HG03196 (cell line): ENCODE data around the gene FAIM2.

Experiments used
- ATAC-seq: cut with Tn5 transposase; IDR thresholded peaks from one replicate; pipeline ENCODE4 v1.9.1; 2021; ENCODE audit not compliant: unreplicated experiment

Gene FAIM2

GRCh38 chr12:49920241-49920914 lies 16.7 kb upstream of the FAIM2 start:
- ATAC-seq: no peak

GRCh38 chr12:49917788-49918173 lies 14.1 kb upstream of the FAIM2 start:
- ATAC-seq: no peak

- ATAC-seq: no peak
Observed at GRCh38 chr12:49917166-49917787, 13.6 kb upstream of the FAIM2 start.

- ATAC-seq: no peak
Observed at GRCh38 chr12:49916129-49916919, 12.6 kb upstream of the FAIM2 start.

DNA sequence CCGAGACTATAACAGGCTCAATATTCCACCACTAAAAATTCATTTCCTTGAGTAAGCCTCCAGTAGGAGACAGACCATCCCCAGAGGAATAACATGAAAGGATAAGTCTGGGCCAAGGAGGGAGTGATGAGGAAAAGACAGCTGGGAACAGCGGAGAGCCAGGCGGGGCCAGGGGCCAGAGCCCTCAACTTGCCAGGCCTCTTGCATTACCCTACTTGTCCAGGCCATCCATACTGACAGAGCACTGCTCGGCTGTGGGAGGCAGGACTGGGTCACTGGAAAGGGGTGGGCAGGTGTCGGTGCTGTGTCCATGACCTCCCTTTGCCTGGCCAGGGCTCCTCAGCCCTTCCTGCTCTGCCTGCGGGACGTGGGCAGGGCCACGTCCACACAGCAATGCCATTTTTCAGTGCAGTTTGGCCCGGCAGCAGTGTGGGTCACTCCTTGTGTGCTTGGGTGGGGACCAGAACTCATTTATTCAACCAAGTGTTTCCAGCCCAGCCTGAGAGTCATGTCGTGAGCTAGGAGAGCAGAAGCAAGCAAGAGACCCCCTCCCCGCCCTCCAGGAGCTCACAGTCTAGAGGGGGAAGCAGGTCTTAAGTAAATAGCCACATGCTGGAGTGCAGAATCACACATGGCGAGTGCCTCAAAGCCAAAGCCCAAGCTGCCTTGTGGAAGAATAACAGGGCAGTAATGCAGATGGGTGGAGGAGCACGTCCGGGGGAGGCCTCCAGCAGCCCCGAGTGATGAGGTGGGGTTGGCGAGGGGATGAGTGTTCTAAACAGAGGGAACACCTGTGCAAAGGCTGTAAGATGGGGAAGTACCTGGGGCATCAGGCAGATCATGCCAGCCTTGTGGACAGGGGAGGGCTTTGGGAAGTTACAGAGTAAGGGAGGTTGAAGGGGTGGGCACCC lies 8.9 kb upstream of the FAIM2 start:
- no peak for ATAC-seq

GRCh38 chr12:49911213-49911605 lies 7.5 kb upstream of the FAIM2 start:
- ATAC-seq: no peak

DNA sequence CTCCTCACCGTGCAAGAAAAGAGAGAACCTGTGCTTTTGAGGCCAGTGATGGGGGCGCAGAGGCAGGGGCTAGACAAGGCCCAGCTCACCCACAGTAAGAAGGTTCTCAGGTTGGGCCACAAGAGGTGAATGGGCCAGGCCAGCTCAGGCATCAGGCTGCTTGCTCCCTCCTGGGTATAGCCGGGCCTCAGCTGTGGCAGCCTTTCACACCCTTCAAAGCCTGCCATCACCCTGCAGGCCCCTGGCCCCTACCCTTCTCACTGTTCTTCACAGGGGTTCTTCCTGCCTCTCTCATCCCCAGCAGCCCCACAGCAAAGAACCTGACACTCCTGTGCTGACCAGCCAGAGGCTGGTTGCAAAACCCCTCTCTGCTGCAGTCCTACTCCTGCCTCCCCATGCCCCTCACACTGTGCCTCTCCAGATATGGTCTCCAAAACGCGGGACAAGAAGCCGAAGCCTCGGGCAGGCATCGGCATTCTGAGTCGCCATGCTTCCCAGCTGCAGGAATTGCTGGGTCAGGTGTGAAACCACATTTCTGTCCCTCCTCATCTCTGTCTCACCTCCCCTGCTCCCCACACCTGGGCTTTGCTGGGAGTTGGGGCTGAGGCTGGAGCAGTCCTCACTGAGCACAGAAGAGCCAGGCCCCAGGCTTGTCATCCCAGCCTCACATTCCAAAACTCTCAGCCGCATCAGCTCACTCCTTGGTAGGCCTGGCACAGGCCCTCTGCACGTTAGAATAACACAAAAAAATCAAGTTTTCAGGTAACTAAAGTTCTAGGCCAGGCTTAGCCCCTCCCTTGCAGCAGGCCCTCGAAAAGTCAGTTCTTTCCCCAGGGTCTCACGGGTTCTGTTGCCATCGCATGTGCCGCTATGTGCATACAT lies 6.9 kb upstream of the FAIM2 start:
- ATAC-seq: no peak

DNA sequence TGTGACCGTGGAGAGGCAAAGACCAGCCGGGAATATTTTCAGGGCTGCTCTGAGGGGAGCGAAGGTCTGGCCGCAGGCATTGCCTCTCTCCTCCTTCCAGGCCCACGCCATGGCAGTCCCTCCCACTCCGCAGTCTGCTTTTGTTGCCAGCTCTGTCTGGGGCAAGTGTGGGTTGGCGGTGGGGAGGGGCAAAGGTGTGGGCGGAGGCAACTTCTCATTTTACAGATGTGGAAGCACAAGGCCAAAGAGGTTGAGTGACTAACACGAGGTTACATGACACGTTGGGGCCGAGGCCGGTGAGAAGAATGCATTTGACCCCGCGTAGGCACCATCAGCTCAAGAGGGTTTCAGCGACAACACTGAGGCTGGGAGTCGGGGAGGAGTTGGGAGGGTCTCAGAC lies 6.1 kb upstream of the FAIM2 start:
- ATAC-seq: no peak

DNA sequence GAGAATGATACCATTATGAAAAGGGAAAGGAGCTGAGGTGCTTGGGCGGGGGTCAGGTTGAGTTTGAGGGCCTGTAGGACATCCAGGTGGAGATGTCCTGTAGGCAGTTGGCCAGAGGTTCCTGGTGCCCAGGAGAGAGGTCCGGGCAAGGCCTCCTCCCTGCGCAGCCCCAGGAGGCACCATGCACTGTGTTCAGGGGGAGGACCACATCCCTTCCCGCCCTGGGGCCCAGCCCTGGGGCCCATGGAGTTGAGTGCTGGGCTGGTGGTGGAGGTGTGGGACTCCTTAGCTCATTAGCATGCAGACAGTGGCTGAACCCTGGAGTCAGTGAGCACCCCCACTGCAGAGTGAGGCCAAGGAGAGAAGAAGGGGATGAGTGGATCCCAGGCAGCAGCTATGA lies 5.7 kb upstream of the FAIM2 start:
- no peak for ATAC-seq

- ATAC-seq: no peak
Observed at GRCh38 chr12:49907352-49907751, 3.7 kb upstream of the FAIM2 start.

DNA sequence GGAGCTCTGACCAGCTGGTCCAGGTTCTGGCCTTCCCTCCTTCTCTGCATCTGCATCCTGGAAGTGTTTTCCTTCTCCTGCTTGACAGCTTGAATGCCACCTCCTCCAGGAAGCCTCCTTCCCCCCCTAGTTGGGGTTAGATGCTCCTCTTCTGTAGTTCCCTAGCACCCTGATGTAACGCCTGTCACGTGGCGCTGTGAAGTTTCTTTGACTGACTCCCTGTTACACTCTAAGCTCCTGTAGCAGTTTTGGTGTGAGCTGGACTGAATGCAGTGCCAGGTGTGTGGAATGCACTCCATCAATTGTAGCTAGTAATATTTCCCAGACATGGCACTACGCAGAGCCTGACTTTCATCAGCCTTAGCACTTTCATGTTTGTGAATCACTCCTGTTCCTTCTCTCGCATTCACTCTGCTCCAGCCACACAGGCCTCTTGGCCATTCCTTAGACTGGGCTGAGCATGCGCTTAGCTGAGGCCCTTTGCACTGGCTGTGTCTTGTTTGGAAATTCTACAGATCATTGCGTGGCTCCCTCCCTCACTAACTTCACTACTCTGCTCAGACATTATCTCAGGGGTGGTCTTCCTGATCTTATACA lies 2.1 kb upstream of the FAIM2 start:
- ATAC-seq: no peak

DNA sequence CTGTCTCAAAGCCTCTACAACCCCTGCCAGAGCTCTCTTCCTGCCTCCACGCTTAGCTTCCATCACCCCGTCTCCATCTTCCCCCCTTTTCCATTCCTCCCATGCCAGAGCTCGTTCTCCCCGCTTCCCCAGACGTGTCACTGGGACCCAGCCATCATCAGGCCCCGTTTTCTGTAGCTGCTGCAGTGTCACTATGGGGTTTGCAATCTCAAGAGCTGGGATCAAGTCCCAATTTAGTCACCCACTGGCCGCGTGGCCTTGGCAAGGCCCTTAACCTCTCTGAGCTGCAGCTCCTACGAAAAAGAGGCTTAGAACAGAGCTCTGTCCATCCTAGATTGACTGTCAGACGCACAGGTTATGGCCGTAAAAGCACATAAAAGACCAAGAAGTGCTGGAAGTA lies 901 bp upstream of the FAIM2 start:
- no peak for ATAC-seq

DNA sequence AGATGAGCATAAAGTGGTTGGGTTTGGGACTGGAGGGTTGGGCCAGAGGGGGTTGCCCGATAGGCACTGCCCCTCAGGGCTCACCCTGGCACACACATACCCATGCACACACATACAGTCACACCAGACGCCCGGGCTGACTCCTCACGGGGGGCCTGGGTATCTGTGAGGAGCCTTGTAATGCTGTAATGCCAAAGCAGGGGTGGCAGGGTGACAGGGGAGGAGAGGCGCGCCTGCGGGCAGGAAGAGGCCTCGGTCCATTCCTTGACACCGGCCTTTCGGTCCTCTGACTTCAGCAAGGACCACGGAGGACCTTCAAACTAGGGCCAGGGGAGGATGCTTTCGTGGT lies 375 bp downstream of the FAIM2 start:
- ATAC-seq: no peak

GRCh38 chr12:49902399-49903350 lies 1.0 kb downstream of the FAIM2 start:
- no peak for ATAC-seq

GRCh38 chr12:49901986-49902385 lies 1.7 kb downstream of the FAIM2 start:
- ATAC-seq: no peak

DNA sequence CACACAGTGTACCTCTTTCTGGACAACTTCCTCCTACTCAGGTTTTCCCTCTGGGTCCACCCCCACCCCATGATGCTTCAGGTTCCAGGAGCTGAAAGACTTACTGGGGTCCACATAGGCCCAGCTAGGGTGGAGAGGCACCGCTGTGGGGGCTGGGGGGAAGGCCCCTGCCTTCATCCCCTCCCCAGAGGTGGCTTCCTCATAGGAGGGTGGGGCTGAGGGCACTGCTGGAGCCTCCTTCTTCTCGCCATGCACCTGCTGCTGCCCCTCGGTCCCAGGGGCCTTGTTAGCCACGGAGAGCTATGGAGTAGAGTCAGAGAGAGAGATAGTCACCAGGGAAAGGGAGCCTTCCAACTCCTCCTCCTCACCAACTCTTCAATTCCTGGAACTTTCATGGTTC lies 2.7 kb downstream of the FAIM2 start:
- no peak for ATAC-seq

GRCh38 chr12:49900371-49900770 lies 3.3 kb downstream of the FAIM2 start:
- ATAC-seq: no peak

- no peak for ATAC-seq
Observed at GRCh38 chr12:49899921-49900320, 3.8 kb downstream of the FAIM2 start.

DNA sequence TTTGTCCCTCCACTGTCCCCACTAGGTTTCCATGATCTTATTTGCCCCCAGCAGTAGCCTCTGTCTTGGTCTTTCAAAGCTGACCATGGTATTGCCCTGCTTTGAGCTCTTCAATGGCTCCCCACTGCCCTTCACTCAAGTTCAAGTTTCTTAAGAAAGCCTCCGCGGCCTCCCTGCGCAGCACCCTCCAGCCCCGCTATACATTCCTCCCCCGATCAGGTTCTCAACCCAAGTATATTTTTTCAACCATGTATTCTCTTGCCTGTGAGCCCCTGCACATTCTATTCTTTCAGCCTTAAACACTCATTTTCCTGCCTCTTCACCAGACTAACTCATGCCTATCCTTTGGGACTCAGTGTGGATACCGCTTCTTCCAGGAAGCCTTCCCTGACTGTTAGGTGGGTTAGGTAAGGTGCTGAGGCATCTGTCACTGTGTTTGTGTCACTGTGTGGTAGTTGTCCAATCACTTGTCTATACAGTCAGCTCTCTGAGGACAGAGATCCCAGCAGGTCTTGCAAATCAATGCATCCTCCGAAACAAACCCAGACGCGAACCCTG lies 4.3 kb downstream of the FAIM2 start:
- no peak for ATAC-seq
